ENCODE data around the gene NRXN3. TPM values are rescaled to one million over a fixed set of nuclear protein-coding genes. Genes with fewer than 3 reads are reported as not detected.

Gene NRXN3
- polyA plus RNA-seq, 1 donor from 2014 or later, result 110 TPM

- Histone ChIP-seq H3K36me3 (ENCODE audit: insufficient read depth, low read length) (no peaks in the 10 kb centered on the region), H3K27ac (ENCODE audit: low read length) (no peak overlapping the region), H3K27me3 (ENCODE audit: insufficient read depth, low read depth, low read length) (no peaks in the 10 kb centered on the region), H3K9me2 (ENCODE audit: insufficient read depth, low read length) (no peaks in the 10 kb centered on the region), H3K4me2 (ENCODE audit: low read length) (no peak overlapping the region), H4K20me1 (ENCODE audit: insufficient read depth) (no peaks in the 10 kb centered on the region), H3F3A (ENCODE audit: insufficient read depth, low read length, poor library complexity, severe bottlenecking) (peaks cover 5% of the 10 kb centered on the region), H3K9ac (ENCODE audit: low read length) (no peak overlapping the region), H2AFZ (ENCODE audit: low read depth, low read length) (no peak overlapping the region), H3K79me2 (replicated peaks; ENCODE audit: insufficient read depth, low read length) (no peaks in the 10 kb centered on the region), H3K4me3 (ENCODE audit: low read length) (no peak overlapping the region), H3K9me3 (ENCODE audit: low read length) (no peaks in the 10 kb centered on the region)
- TF ChIP-seq RAD21 (conservative IDR thresholded peaks at IDR 0.05) (no peak), TAF1 (IDR thresholded peaks at IDR 0.05; ENCODE audit: low read depth) (no peak), CTCF (IDR thresholded peaks at IDR 0.05; ENCODE audit: poor library complexity, severe bottlenecking) (no peak), REST (IDR thresholded peaks at IDR 0.05; ENCODE audit: borderline replicate concordance) (no peak), EZH2 (IDR thresholded peaks at IDR 0.05; ENCODE audit: borderline replicate concordance, insufficient read depth, low read length, poor library complexity, severe bottlenecking) (no peak)
Measured at GRCh38 chr14:78592616-78593219, 422.5 kb downstream of the NRXN3 start.

- peaks cover 5% of the 10 kb centered on the region for H3F3A ChIP-seq (ENCODE audit: insufficient read depth, low read length, poor library complexity, severe bottlenecking)
- H4K20me1 ChIP-seq (ENCODE audit: insufficient read depth), result no peaks in the 10 kb centered on the region
- H3K27me3 ChIP-seq (ENCODE audit: insufficient read depth, low read depth, low read length), result no peaks in the 10 kb centered on the region
- H2AFZ ChIP-seq (ENCODE audit: low read depth, low read length), result no peak overlapping the region
- H3K4me2 ChIP-seq (ENCODE audit: low read length), result no peak overlapping the region
- no peak overlapping the region for H3K9ac ChIP-seq (ENCODE audit: low read length)
- no peaks in the 10 kb centered on the region for H3K9me3 ChIP-seq (ENCODE audit: low read length)
- no peaks in the 10 kb centered on the region for H3K79me2 ChIP-seq (replicated peaks; ENCODE audit: insufficient read depth, low read length)
- no peak overlapping the region for H3K27ac ChIP-seq (ENCODE audit: low read length)
- H3K4me3 ChIP-seq (ENCODE audit: low read length), result no peak overlapping the region
- H3K36me3 ChIP-seq (ENCODE audit: insufficient read depth, low read length), result no peaks in the 10 kb centered on the region
- no peaks in the 10 kb centered on the region for H3K9me2 ChIP-seq (ENCODE audit: insufficient read depth, low read length)
- no peak for TF ChIP-seq RAD21 (conservative IDR thresholded peaks at IDR 0.05)
- no peak for TF ChIP-seq EP300 (conservative IDR thresholded peaks at IDR 0.05; ENCODE audit: poor library complexity, severe bottlenecking)
- TF ChIP-seq EZH2 (IDR thresholded peaks at IDR 0.05; ENCODE audit: borderline replicate concordance, insufficient read depth, low read length, poor library complexity, severe bottlenecking), result no peak
- TF ChIP-seq MXI1 (conservative IDR thresholded peaks at IDR 0.05; ENCODE audit: poor library complexity, severe bottlenecking), result no peak
- no peak for TF ChIP-seq TAF1 (IDR thresholded peaks at IDR 0.05; ENCODE audit: low read depth)
- TF ChIP-seq SMC3 (conservative IDR thresholded peaks at IDR 0.05; ENCODE audit: poor library complexity), result no peak
- no peak for TF ChIP-seq REST (IDR thresholded peaks at IDR 0.05; ENCODE audit: borderline replicate concordance)
- no peak for TF ChIP-seq POLR2AphosphoS5 (IDR thresholded peaks at IDR 0.05)
- TF ChIP-seq CTCF (IDR thresholded peaks at IDR 0.05; ENCODE audit: poor library complexity, severe bottlenecking), result no peak
Measured at GRCh38 chr14:78593949-78594348, 423.8 kb downstream of the NRXN3 start.
